Measurements from ENCODE around the gene COQ10A. TPM values are rescaled to one million over a fixed set of nuclear protein-coding genes. Genes with fewer than 3 reads are reported as not detected.

Gene COQ10A
- total and polyA plus RNA-seq, 4 donors, result 5.8 to 18.1 (median 12.4) TPM

DNA sequence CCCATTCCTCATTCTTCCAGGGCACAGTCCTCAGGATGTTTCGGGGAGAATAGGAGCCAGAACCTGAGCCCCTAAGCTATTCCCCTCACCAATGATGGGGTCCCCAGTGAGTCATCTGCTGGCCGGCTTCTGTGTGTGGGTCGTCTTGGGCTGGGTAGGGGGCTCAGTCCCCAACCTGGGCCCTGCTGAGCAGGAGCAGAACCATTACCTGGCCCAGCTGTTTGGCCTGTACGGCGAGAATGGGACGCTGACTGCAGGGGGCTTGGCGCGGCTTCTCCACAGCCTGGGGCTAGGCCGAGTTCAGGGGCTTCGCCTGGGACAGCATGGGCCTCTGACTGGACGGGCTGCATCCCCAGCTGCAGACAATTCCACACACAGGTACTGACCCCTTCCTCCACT is 35.6 kb upstream of the COQ10A start:
- Histone ChIP-seq H3K9me3 (ENCODE audit: control insufficient read depth in 4 of 4, insufficient read depth in 3 of 4, low read length in 3 of 4) (no peaks in the 10 kb centered on the region), H3K4me1 (ENCODE audit: control insufficient read depth in 5 of 5, insufficient read depth in 5 of 5, low read length in 5 of 5) (peaks cover 0 to 4% (median 0%) of the 10 kb centered on the region in 5 donors), H3K27me3 (ENCODE audit: control insufficient read depth in 3 of 3, insufficient read depth in 3 of 3, low read length in 2 of 3) (no peaks in the 10 kb centered on the region), H3K27ac (ENCODE audit: low read depth in 1 of 2, low read length in 1 of 2) (no peak overlapping the region), H3K9ac (ENCODE audit: insufficient read depth in 1 of 2, low read length in 2 of 2) (no peak overlapping the region), H3K4me3 (no peak overlapping the region), H3K36me3 (ENCODE audit: control insufficient read depth in 4 of 4, insufficient read depth in 4 of 4, low read length in 4 of 4) (peaks cover 0 to 5% (median 0%) of the 10 kb centered on the region in 4 donors)
- no peak for ATAC-seq (ENCODE audit: insufficient read depth, low FRiP score)
- WGBS, 2 donors, result 92% methylated on average over 11 of the region's 11 CpGs
- DNase-seq, result no peak
- TF ChIP-seq, protein P1, sequence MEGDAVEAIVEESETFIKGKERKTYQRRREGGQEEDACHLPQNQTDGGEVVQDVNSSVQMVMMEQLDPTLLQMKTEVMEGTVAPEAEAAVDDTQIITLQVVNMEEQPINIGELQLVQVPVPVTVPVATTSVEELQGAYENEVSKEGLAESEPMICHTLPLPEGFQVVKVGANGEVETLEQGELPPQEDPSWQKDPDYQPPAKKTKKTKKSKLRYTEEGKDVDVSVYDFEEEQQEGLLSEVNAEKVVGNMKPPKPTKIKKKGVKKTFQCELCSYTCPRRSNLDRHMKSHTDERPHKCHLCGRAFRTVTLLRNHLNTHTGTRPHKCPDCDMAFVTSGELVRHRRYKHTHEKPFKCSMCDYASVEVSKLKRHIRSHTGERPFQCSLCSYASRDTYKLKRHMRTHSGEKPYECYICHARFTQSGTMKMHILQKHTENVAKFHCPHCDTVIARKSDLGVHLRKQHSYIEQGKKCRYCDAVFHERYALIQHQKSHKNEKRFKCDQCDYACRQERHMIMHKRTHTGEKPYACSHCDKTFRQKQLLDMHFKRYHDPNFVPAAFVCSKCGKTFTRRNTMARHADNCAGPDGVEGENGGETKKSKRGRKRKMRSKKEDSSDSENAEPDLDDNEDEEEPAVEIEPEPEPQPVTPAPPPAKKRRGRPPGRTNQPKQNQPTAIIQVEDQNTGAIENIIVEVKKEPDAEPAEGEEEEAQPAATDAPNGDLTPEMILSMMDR (IDR thresholded peaks at IDR 0.05; ENCODE audit: control extremely low read depth, extremely low read depth), result no peak

DNA sequence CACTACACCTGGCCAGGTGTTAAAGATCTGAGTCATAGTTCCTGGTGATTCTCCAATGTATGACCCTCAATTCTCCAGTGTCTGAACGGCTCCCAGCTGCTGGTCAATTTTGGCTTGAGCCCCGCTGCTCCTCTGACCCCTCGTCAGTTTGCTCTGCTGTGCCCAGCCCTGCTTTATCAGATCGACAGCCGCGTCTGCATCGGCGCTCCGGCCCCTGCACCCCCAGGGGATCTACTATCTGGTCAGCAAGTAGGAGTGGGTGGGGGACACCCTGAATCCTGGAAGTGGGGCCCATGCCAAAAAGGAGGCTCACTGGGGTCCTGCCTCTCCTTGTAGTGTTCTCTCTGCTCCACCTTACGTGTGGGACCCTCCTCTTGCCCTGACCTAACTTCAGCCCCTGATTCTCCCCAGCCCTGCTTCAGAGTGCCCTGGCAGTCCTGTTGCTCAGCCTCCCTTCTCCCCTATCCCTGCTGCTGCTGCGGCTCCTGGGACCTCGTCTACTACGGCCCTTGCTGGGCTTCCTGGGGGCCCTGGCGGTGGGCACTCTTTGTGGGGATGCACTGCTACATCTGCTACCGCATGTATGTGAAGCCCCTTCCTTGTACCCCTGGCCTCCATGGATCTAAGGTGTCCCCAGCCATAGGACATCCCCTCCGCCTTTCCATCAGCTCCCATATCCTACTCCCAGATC is 31.9 kb upstream of the COQ10A start:
- Histone ChIP-seq H3K4me3 (no peak overlapping the region), H3K27ac (ENCODE audit: low read depth in 1 of 2, low read length in 1 of 2) (no peak overlapping the region), H3K4me1 (ENCODE audit: control insufficient read depth in 5 of 5, insufficient read depth in 5 of 5, low read length in 5 of 5) (peaks cover 0 to 4% (median 0%) of the 10 kb centered on the region in 5 donors), H3K9me3 (ENCODE audit: control insufficient read depth in 4 of 4, insufficient read depth in 3 of 4, low read length in 3 of 4) (no peaks in the 10 kb centered on the region), H3K9ac (ENCODE audit: insufficient read depth in 1 of 2, low read length in 2 of 2) (no peak overlapping the region), H3K27me3 (ENCODE audit: control insufficient read depth in 3 of 3, insufficient read depth in 3 of 3, low read length in 2 of 3) (no peaks in the 10 kb centered on the region), H3K36me3 (ENCODE audit: control insufficient read depth in 4 of 4, insufficient read depth in 4 of 4, low read length in 4 of 4) (peaks cover 0 to 31% (median 4%) of the 10 kb centered on the region in 4 donors)
- ATAC-seq (ENCODE audit: insufficient read depth, low FRiP score), result no peak
- TF ChIP-seq, protein P1 (IDR thresholded peaks at IDR 0.05; ENCODE audit: control extremely low read depth, extremely low read depth), result no peak
- no peak for DNase-seq
- WGBS, 2 donors, result 74 to 85% methylated on average over 16 of the region's 16 CpGs

DNA sequence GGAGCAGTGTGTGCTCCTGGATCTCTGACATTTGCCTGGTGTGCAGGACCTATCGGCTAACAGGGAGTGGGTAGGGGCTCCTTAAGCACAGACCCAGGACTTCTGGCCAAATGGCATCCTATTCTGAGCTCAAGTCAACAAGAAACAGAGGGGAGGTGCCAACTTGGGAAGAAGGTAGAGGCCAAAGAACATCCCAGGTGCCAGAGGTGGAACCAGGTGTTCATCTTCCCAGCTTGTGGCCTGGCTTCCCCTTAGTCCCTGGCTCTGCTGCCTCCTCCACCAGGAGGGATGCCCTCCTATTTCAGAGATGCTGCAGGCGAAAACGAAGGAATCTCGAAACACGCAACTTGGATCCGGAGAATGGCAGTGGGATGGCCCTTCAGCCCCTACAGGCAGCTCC is 30.7 kb upstream of the COQ10A start:
- TF ChIP-seq, protein P1 (IDR thresholded peaks at IDR 0.05; ENCODE audit: control extremely low read depth, extremely low read depth), result no peak
- no peak for ATAC-seq (ENCODE audit: insufficient read depth, low FRiP score)
- WGBS, 2 donors, result 94 to 98% methylated on average over 6 of the region's 6 CpGs
- Histone ChIP-seq H3K9me3 (ENCODE audit: control insufficient read depth in 4 of 4, insufficient read depth in 3 of 4, low read length in 3 of 4) (no peaks in the 10 kb centered on the region), H3K4me1 (ENCODE audit: control insufficient read depth in 5 of 5, insufficient read depth in 5 of 5, low read length in 5 of 5) (no peaks in the 10 kb centered on the region), H3K36me3 (ENCODE audit: control insufficient read depth in 4 of 4, insufficient read depth in 4 of 4, low read length in 4 of 4) (peaks cover 0 to 40% (median 10%) of the 10 kb centered on the region in 4 donors), H3K27me3 (ENCODE audit: control insufficient read depth in 3 of 3, insufficient read depth in 3 of 3, low read length in 2 of 3) (no peaks in the 10 kb centered on the region), H3K4me3 (no peak overlapping the region), H3K27ac (ENCODE audit: low read depth in 1 of 2, low read length in 1 of 2) (no peak overlapping the region), H3K9ac (ENCODE audit: insufficient read depth in 1 of 2, low read length in 2 of 2) (no peak overlapping the region)
- DNase-seq, result no peak
